Activated T-cell treated with anti-CD3 and anti-CD28 coated beads, Interleukin-2, amount 50 U/mL, for 4 hours (primary cell): ENCODE data around the gene TRAF3. TPM values are rescaled to one million over a fixed set of nuclear protein-coding genes. Genes with fewer than 3 reads are reported as not detected.
"Not testable (repeated sequence)": the region's sequence is repeated elsewhere in the genome, so short reads cannot be mapped to it uniquely, and the experiment has no call there.

ENCODE experiments used
- ATAC-seq, 2 donors: fragments of 200-7000 bp; cut with Tn5 transposase; one replicate each; pipeline ENCODE4 v1.10.0; 2021
- DNase-seq: peaks from one replicate; pipeline ENCODE4 v3.0.0-alpha.2; 2020
- H3K27me3 Mint-ChIP-seq: one replicate; pipeline ENCODE4 v1.8.0; 2021; ENCODE audit warnings: low read depth, mixed read lengths
- H3K36me3 Mint-ChIP-seq: one replicate; pipeline ENCODE4 v1.8.0; 2022; ENCODE audit warnings: mixed read lengths; ENCODE audit not compliant: insufficient read depth
- H3K4me1 Mint-ChIP-seq: one replicate; pipeline ENCODE4 v1.8.0; 2021; ENCODE audit warnings: low read depth, mixed read lengths
- H3K4me3 Mint-ChIP-seq: one replicate; pipeline ENCODE4 v1.8.0; 2021; ENCODE audit warnings: mild to moderate bottlenecking, moderate library complexity, mixed read lengths
- H3K9me3 Mint-ChIP-seq: one replicate; pipeline ENCODE4 v1.8.0; 2021; ENCODE audit warnings: mixed read lengths
- total RNA-seq, 3 donors: library from RNA; stranded (reverse); gene quantifications; one replicate each; pipeline ENCODE4 v1.2.1, GENCODE V29; 2021

The TRAF3 gene
- total RNA-seq, 3 donors from 2014 or later: 76.0 to 91.0 (median 78.1) TPM

DNA sequence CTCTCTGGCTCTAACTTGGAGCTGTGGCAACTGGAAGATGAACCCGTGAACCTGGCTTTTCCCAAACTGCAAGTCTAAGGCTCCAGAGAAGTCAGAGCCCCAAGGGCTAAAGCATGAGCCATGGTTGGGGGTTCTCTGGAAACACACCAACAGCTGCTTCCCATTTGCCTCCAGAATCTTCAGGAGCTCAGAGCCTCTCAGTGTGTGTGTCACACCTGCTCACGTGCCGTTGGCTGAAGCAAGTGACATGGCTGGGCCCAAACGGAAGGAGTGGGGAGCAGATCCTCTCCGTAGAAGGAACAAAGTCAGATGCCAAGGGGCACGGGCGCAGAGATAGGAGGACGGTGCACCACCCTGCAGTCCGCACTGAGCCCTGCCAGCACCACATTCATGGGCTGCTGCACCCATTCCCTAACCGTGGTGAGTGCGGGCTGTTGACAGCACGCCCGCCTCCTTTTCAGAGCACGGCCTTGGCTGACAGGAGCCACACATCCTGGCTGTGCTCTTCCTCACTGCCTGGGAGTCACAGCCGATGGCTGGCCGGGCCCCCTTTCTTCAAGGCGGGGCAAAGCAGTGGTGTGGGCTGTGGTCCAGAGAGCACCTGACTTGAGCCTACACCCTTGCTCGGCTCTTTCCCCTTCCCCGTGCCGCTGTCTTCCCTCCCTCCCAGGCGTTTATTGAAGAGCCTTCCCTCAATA, 16.6 kb upstream of the TRAF3 start:
- Mint-ChIP-seq H3K4me3 (no peak overlapping the region), H3K4me1 (no peaks in the 10 kb centered on the region)
- no peak for ATAC-seq

DNA sequence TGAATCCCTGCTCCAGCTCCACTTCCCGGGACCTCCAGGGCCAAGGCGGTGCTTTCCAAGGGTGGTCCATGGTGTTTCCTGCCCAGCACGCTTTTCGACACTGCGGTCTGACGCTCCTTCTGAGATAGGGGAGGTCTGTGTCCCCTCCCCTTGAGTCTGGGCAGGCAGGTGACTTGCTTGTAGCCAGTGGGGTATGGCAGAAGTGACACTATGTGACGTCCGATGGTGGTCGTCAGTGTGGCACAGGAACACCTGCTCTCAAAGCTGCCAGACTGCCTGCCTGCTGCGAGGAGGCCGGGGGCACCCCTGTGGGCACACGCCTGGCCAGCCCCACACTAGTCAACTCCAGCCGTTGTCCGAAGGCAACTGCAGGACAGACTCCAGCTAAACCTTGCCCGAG, 16.0 kb upstream of the TRAF3 start:
- Mint-ChIP-seq H3K4me3 (no peak overlapping the region), H3K36me3 (no peaks in the 10 kb centered on the region), H3K27me3 (peaks cover 4% of the 10 kb centered on the region), H3K9me3 (no peaks in the 10 kb centered on the region), H3K4me1 (no peaks in the 10 kb centered on the region)
- DNase-seq: no peak
- ATAC-seq: no peak

More for the DNA sequence above, 16.6 kb upstream of the TRAF3 start:
- DNase-seq: no peak
- H3K27me3 Mint-ChIP-seq: peaks cover 4% of the 10 kb centered on the region
- no peaks in the 10 kb centered on the region for H3K36me3 Mint-ChIP-seq
- no peaks in the 10 kb centered on the region for H3K9me3 Mint-ChIP-seq

DNA sequence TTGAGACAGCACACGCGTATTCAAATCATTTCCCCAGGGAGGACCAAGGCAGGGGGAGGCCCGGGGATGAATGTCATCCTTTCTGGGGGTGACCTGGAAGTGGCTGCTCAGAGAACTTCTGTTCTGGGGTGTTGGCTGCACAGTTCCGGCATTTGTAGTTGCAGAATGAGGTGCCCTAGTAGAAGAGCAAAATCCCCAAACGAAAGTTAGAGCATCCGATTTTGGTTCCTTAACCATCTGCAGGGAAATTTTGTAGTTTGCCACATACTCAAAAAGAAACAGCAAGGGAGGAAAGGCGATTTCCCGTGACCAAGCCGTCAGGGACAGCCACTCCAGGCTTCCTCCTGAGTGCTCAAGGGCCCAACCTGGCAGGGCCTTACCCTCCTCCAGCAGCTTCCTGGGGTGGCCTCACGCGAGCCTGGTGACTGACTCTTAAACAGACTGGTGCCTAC, 13.0 kb upstream of the TRAF3 start:
- H3K4me1 Mint-ChIP-seq: peaks cover 3% of the 10 kb centered on the region
- no peaks in the 10 kb centered on the region for H3K36me3 Mint-ChIP-seq
- ATAC-seq (no peak), DNase-seq (no peak)
- no peaks in the 10 kb centered on the region for H3K9me3 Mint-ChIP-seq
- no peak overlapping the region for H3K4me3 Mint-ChIP-seq
- peaks cover 4% of the 10 kb centered on the region for H3K27me3 Mint-ChIP-seq

DNA sequence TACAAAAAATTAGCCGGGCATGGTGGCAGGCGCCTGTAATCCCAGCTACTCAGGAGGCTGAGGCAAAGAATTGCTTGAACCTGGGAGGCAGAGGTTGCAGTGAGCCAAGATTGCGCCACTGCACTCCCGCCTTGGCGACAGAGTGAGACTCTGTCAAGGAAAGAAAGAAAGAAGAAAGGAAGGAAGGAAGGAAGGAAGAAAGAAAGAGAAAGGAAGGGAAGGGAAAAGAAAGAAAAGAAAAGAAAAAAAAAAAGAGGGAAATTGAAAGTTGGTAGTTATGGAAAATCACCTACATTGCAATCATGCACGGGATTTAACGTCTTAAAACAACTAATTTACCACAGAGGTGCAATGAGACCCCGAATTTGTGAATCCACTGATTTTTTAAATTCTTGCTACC, 11.5 kb upstream of the TRAF3 start:
- H3K4me3 Mint-ChIP-seq, H3K27me3 Mint-ChIP-seq, DNase-seq, H3K9me3 Mint-ChIP-seq, H3K36me3 Mint-ChIP-seq, H3K4me1 Mint-ChIP-seq, ATAC-seq: not testable (repeated sequence)

DNA sequence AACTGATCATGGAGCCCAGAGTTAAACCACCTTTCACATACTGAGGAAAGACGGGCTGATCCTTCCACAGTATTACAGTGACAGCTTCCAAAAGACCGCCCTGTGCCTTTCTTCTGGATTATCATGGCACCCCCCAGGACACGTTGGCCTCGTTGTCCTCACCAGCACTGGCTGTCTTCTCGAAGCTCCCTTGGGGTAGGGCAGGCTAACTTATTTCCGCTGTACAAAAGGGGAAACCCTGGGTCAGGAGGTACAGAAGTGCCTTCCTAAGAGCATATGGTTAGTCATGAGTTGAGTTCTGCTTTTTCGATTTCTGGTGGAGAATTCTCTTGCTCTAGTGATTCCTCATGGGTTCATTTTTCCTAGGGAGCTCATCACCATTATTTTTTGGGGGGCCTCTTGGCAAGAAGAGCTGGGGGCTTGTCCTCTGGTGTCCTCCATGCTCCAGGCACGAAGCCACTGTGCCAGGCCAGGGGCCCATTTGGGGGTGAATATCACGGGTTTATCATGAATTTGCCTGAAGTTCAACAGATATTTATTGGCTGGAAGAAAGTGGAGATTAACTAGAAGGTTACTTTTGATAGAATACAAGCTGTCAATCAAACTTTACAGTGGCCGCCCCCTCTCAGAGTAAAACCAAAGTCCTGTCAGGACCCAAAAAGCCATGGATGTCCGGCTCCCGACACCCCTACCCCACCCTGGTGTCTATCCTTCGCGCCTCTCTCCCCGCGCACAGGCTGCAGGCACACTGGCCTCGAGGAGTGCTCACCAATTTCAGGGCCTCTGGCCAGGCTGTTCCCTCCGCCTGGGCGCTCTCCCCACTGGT, 8.8 kb upstream of the TRAF3 start:
- no peak for DNase-seq
- H3K36me3 Mint-ChIP-seq: no peaks in the 10 kb centered on the region
- H3K4me1 Mint-ChIP-seq: peaks cover 6% of the 10 kb centered on the region
- no peaks in the 10 kb centered on the region for H3K27me3 Mint-ChIP-seq
- peak in 1 of 2 donors; percentile 34 for ATAC-seq
- no peak overlapping the region for H3K4me3 Mint-ChIP-seq
- no peaks in the 10 kb centered on the region for H3K9me3 Mint-ChIP-seq

DNA sequence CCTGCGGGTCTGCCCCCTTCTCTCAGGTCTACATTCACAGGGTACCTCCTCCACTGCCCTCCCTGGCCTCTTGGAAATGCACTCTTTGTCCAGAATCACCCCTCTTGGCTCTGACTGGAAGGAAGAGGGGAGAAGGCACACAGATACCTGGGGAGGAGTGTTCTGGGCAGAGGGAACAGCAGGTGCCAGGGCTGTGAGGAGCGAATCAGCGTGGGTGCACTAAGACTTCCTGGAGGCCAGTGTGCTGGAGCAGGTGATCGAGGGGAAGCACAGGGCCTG, 8.3 kb upstream of the TRAF3 start:
- peaks cover 6% of the 10 kb centered on the region for H3K4me1 Mint-ChIP-seq
- H3K4me3 Mint-ChIP-seq: no peak overlapping the region
- H3K27me3 Mint-ChIP-seq: no peaks in the 10 kb centered on the region
- H3K9me3 Mint-ChIP-seq: no peaks in the 10 kb centered on the region
- DNase-seq (no peak), ATAC-seq (no peak)
- H3K36me3 Mint-ChIP-seq: no peaks in the 10 kb centered on the region

DNA sequence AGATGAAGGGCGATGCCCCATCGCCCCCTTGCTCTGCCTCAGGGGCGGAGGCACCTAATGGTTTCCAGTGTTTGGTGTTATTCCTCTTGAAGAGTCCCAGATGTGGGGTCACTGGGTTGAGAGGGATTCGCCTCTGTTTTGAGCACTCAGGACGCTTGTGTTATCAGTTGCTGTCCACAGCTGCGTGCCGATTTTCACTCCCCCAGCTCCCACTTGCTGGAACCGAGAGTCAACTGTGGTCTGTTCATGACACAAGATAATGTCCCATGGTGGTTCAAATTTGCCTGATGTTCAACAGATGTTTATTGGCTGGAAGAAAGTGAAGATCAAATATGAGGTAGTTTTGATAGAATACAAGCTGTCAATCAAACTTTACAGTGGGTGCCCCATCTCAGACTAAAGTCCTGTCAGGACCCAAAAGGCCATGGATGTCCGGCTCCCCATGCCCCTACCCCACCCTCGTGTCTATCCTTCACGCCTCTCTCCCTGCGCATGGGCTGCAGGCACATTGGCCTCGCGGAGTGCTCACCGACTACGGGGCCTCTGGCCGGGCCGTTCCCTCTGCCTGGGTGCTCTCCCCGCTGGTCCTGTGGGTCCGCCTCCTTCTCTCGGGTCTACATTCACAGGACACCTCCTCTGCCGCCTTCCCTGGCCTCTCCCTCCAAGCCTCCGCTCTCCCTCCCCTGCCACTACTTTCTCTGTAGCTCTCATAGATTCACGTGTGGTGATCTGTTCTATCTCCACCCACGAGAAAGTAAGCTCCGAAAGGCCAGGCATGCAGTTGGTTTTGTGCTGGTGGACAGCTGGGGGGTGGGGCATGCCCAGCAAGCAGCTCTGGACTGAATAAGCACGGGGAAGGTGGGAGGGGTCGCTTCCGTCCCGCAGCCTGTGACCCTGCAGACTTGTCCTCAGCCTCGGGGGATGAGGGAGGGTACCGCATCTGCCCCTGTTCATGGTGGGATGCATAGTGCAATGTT, 6.8 kb upstream of the TRAF3 start:
- Mint-ChIP-seq H3K27me3 (no peaks in the 10 kb centered on the region), H3K4me1 (peaks cover 17% of the 10 kb centered on the region), H3K36me3 (no peaks in the 10 kb centered on the region), H3K4me3 (no peak overlapping the region), H3K9me3 (no peaks in the 10 kb centered on the region)
- no peak for DNase-seq
- ATAC-seq: no peak

DNA sequence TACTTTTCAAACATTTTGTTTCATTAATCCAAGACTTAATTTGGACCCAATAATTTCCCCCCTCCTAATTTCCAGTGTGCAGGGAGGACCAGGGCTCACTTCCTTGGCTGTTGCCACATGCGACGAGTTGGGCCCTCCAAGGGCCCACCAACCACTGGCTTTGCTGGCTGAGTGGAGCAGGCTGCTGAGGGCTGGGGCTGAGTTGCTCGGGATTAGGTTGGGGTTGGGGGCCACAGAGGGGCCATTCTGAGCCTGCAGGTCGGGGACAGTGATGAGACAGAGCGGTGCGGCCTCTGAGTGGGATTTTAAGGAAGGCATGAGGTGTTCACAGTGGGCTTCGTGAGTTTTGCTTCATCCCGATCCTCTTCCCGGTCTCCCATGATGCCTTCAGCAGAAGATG, 6.1 kb upstream of the TRAF3 start:
- Mint-ChIP-seq H3K4me3 (no peak overlapping the region), H3K4me1 (peaks cover 24% of the 10 kb centered on the region), H3K9me3 (no peaks in the 10 kb centered on the region), H3K27me3 (no peaks in the 10 kb centered on the region), H3K36me3 (no peaks in the 10 kb centered on the region)
- no peak for ATAC-seq
- DNase-seq: no peak

DNA sequence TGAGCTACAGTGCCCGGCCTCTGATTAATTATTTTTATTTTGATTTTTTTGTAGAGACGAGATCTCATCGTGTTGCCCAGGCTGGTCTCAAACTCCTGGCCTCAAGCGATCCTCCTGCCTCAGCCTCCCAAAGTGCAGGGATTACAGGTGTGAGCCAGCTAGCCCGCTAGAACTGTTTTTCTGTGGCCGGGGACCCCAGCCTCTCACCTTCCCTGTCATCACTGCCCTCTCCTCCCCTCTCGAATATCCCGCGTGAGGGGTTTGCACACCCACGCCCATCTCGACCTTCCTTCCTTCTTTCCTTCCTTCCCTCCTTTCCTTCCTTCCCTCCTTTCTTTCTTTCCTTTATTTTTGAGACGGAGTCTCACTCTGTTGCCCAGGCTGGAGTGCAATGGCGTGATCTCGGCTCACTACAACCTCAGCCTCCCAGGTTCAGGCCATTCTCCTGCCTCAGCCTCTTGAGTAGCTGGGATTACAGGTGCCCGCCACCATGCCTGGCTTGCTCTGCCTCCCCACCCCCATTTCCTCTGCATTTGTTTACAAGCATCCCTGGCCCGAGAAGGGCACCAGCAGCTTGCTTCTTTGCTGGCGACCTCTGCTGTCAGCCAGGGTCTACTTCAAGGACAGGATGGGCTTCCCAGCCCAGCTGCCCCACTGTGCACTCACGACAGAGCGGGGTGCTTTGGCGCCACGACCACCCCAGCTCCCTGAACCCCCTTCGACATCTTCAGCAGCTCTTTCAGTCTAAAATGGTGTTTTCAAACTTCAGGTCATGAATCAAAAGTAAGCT, 4.3 kb upstream of the TRAF3 start:
- Mint-ChIP-seq H3K9me3 (no peaks in the 10 kb centered on the region), H3K4me3 (no peak overlapping the region), H3K4me1 (peaks cover 28% of the 10 kb centered on the region), H3K36me3 (no peaks in the 10 kb centered on the region), H3K27me3 (no peaks in the 10 kb centered on the region)
- DNase-seq (no peak), ATAC-seq (no peak)

DNA sequence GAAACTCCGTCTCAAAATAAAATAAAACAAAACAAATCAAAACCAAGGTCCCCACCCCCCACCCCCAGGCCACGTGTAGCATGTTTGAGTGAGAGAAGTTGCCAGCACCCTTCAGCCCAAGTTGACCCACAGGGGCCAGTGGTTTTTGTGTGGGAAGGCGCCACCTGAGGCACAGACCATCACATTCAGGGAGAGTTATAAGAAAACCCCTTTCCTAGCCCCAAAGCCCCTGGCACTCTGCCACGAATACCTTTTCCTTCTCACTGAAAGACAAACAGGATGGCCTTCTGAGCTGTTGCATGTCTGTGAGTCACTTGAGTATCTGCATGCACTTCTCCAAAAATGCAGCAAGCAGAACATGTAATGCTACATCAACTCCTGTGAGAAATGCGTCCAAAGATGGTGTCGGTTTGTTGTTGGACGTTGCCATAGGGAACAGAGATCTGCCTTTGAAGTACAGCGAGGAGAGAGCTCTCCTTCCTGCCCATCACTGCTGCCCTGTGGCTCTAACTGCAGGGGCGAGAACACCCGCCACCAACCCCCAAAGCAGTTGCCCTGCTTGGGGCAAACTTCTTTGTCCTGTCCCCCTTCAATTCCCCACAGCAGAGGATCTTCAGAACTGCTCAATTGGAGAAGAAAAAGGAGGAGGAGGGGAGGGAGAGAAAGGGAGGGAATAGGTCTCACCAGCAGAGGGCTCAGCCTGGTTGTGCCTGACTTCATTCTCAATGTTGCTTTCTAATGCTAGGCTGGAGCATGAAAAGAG, 2.7 kb upstream of the TRAF3 start:
- no peaks in the 10 kb centered on the region for H3K27me3 Mint-ChIP-seq
- no peaks in the 10 kb centered on the region for H3K9me3 Mint-ChIP-seq
- H3K4me3 Mint-ChIP-seq: no peak overlapping the region
- DNase-seq (peak; percentile 48), ATAC-seq (peak; percentile 18 to 25)
- H3K36me3 Mint-ChIP-seq: peaks cover 12% of the 10 kb centered on the region
- peaks cover 33% of the 10 kb centered on the region for H3K4me1 Mint-ChIP-seq

DNA sequence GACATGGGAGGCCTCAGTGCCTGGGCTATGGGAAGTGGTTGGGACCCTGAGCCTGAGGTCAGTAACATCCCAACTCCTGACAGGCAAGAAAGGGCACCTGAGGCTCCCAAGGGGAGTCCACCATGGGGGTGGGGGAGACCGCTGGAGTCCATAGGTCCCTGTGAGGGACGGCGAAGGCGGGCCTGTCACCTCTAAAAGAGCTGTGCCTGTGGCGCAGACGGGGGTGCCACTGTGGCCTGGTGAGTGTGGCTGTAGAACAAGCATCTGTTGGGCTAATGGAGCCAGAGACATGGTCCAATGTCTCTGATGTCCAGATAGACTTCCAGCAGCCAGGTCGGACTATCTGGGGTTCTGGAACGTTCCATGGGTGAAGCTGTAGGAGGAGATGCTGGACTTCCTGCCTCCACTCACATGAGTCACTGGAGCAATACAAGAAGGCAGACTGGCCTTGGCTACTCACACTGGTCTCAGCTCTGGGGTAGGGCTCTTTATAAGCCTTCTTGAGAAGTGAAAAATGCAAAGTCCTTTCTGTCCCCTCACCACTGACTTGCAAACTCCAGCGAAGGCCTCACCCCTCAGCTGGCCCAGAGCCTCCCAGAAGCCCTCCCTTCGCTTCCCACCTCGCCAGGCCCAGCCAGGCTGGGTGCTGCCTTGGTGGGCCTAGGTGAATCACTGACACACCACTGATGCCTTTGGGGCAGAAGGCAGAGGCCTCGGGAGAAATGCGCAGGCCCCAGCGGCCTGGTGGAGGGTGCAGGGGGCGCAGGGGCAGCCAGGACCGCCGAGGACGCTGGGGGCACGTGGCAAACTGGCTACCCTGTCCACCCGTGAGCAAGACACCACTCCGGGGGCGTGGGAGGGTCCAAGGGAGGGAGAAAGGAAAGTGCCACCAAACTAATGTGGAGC, 1.1 kb upstream of the TRAF3 start:
- peak overlapping the region; percentile 79 for H3K4me3 Mint-ChIP-seq
- no peaks in the 10 kb centered on the region for H3K9me3 Mint-ChIP-seq
- no peaks in the 10 kb centered on the region for H3K27me3 Mint-ChIP-seq
- DNase-seq: no peak
- ATAC-seq: no peak
- H3K36me3 Mint-ChIP-seq: peaks cover 25% of the 10 kb centered on the region
- peaks cover 47% of the 10 kb centered on the region for H3K4me1 Mint-ChIP-seq

DNA sequence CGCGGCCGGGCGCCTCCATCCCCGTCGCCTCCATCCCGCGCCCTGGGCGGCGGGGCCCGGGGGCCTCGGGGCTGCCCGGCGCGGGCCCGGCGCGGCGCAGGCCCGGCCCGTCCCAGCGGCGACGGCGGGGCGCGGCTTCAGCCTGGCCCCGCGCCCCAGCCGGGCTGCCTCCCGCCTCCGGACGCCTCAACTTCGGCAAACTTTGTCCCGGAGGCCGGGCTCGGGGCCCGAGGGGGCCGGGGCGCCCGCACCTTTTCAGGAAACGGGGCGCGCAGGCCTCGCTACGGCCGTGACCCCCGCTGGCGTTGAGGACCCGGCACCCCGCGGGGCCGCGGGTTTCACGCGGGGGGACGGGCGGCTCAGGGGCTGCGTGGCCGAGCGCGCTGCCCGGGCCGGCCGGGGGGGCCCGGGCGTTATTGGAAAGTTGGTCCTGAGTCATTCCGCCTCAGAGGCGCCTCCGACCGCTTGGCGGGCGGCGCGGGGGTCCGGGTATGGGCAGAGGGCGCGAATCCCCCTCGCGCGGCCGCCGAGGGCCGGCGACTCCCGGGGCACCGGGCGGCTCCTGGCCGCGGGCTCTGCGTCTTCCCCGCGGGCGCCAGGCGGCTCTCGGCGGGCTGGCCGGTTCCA, 575 bp downstream of the TRAF3 start:
- H3K4me3 Mint-ChIP-seq: peak overlapping the region; percentile 87

More for the DNA sequence above, 575 bp downstream of the TRAF3 start:
- Mint-ChIP-seq H3K27me3 (no peaks in the 10 kb centered on the region), H3K9me3 (no peaks in the 10 kb centered on the region), H3K4me1 (peaks cover 59% of the 10 kb centered on the region), H3K36me3 (peaks cover 29% of the 10 kb centered on the region)
- DNase-seq (no peak), ATAC-seq (peak; percentile 41 to 43)
